ENCODE data around the gene SCLT1.
A peak's percentile ranks its signal among the peaks of the same experiment; 100 is the strongest.

The SCLT1 gene

DNA sequence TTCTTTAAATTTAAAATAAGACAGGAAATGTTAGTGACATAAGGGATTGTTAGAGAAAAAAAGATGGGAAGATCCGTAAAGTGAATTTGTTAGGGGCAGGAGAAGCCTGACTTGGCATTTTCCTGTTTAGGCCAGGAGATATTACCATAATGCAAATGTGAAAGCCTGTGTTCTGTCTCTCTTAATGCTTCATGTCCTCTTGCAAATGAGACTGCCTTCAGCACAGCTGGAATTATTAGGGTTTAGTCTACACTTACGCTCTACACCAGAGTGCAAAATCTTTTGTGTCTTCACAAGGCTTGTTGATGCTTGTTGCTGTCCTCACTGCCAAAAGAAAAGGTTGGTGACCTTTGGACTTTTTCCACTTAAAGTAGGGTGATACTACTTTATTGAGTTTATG, 227.1 kb downstream of the SCLT1 start:
- no peak for DNase-seq

- DNase-seq, result no peak
Measured at GRCh38 chr4:128865132-128865531, 228.2 kb downstream of the SCLT1 start.

- DNase-seq, result peak; percentile 57
Measured at GRCh38 chr4:128863312-128864075, 229.8 kb downstream of the SCLT1 start.

DNA sequence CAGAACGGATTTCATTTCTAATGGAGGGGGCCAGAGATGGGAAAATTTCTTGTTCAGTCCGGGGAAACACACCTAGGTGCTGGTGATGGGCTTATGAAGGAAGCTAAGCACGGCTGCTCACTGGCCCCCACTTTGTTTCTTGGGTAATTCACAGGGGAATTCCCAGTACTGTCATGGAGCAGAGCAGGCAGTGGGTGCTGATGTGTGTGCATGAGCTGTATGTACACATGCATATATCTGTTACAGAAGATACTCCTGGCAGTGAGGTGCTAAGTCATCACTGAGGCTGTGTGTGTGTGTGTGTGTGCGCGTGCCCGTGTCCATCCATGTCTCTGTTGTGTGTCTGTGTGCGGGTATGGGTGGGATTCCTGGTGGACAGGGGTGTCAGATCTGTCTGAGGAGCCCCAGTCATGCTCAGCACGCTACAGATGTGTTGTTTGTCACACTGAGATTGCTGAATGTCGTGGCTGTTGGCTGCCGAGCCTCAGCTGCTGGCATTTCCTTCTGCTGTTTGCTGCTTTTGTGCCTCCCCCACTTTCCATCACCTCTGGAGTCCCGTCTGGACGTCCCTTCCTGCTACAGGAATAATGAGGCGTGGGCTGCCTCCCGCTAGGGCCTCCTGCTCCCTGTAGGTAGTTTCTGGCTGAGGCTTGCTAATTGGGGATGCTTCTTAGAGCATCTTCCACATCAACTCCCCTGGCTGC, 230.6 kb downstream of the SCLT1 start:
- DNase-seq, result peak; percentile 47

DNA sequence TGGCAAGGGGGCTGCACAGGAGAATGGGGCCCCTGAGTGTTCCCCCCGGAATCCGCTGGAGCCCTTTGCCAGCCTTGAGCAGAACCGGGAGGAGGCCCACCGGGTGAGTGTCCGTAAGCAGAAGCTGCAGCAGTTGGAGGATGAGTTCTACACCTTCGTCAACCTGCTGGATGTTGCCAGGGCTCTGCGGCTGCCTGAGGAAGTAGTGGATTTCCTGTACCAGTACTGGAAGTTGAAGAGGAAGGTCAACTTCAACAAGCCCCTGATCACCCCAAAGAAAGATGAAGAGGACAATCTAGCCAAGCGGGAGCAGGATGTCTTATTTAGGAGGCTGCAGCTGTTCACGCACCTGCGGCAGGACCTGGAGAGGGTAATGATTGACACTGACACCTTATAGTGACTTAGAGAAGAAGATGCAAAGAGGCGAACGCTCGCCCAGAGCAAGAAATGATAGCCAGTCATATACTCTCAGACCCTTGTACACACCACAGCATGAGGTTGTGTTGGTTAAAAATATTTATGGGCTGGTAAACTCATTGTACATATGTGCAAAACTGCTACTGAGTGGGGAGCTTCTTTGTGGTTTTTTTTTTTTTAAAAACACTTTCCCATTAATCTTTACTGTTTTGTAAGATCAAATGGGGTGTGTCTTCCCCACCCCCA, 231.4 kb downstream of the SCLT1 start:
- DNase-seq, result no peak

GRCh38 chr4:128859887-128860677, 233.3 kb downstream of the SCLT1 start:
- no peak for DNase-seq

GRCh38 chr4:128858879-128859671, 234.3 kb downstream of the SCLT1 start:
- no peak for DNase-seq

- no peak for DNase-seq
Measured at GRCh38 chr4:128856246-128856645, 237.1 kb downstream of the SCLT1 start.

DNA sequence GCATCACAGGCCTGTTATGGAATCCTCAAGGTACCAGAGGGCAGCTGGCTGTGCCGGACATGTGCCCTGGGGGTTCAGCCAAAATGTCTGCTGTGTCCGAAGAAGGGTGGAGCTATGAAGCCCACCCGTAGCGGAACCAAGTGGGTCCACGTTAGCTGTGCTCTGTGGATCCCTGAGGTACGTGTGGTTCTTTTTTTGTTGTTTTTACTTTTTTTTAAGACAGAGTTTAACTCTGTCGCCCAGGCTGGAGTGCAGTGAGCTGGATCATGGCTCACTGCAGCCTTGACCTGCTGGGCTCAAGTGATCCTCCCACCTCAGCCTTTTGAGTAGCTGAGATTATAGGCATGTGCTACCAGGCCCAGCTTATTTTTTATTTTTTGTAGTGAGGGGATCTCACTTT, 237.7 kb downstream of the SCLT1 start:
- DNase-seq, result no peak

- no peak for DNase-seq
Measured at GRCh38 chr4:128854433-128854832, 238.9 kb downstream of the SCLT1 start.

DNA sequence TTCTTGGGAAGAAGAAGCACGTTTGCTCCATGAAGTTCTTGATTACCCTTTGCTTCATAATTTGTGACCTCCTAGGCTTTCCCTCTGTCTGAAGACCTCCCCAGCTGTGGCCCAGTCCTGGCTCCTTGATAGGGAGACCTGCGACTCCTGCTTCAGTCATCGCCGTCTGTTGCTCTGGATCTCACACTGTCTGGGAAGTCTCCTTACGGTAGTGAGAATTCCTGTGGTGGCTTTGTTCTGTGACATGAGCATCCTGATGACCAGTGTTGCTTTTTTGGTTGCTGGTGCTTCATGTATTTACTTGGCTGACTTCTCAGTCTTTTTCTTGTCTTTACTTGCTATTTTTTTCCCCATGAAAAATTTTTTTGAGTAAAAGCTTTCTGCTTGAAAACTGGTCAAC, 239.6 kb downstream of the SCLT1 start:
- no peak for DNase-seq

GRCh38 chr4:128850252-128850651, 243.1 kb downstream of the SCLT1 start:
- DNase-seq, result no peak

- DNase-seq, result no peak
Measured at GRCh38 chr4:128848461-128848860, 244.9 kb downstream of the SCLT1 start.

- DNase-seq, result no peak
Measured at GRCh38 chr4:128847082-128847724, 246.1 kb downstream of the SCLT1 start.

- no peak for DNase-seq
Measured at GRCh38 chr4:128846063-128846462, 247.3 kb downstream of the SCLT1 start.

DNA sequence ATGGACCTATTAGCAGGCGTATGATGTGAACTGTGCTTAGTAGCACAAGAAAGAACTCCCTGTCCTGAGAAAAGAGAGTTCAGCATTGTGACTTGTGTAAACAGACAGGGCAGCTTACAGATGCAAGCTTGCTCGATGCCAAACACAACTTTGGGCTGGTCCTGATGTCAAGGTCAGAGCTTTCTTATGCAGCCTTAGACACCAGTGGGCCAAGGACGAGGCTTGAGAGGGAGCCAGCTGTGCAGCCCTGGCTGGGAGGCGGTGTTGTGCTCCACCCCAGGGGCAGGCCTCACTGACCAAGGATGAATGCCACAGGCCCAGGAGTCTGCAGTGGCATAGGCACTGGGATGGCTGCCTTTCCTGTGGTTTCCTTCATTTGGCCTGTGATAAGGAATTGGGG, 248.4 kb downstream of the SCLT1 start:
- no peak for DNase-seq

GRCh38 chr4:128841402-128841801, 251.9 kb downstream of the SCLT1 start:
- no peak for DNase-seq

DNA sequence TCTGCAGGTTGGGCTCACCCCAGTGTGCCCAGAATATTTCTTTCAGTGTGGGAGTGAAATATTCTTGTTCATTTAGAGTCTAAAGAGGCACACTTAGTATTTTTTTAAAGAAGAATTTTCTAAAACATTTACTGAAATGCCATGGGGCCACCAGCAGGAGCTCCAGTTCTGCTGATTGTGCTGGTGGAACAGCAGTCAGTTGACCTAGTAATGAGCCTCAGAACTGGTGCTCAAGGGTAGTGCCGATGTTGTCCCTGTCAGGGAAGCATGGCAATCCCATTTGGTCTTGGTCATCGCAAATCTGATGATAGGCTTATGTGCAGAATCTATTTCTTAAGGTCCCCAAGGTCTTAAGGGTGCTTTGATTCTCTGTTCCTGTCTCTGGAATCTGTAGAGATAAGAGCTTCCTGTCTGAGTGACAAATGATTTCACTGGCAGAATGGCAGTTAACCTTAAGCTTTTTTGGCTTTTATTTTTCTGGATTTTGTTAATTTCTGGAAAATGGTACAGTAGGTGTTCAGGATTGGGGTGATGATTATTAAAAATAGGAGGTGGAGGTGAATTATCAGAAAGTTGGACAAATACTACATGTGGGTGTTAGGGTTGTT, 252.5 kb downstream of the SCLT1 start:
- DNase-seq, result no peak

- no peak for DNase-seq
Measured at GRCh38 chr4:128837679-128838078, 255.7 kb downstream of the SCLT1 start.

- DNase-seq, result no peak
Measured at GRCh38 chr4:128837198-128837597, 256.1 kb downstream of the SCLT1 start.

DNA sequence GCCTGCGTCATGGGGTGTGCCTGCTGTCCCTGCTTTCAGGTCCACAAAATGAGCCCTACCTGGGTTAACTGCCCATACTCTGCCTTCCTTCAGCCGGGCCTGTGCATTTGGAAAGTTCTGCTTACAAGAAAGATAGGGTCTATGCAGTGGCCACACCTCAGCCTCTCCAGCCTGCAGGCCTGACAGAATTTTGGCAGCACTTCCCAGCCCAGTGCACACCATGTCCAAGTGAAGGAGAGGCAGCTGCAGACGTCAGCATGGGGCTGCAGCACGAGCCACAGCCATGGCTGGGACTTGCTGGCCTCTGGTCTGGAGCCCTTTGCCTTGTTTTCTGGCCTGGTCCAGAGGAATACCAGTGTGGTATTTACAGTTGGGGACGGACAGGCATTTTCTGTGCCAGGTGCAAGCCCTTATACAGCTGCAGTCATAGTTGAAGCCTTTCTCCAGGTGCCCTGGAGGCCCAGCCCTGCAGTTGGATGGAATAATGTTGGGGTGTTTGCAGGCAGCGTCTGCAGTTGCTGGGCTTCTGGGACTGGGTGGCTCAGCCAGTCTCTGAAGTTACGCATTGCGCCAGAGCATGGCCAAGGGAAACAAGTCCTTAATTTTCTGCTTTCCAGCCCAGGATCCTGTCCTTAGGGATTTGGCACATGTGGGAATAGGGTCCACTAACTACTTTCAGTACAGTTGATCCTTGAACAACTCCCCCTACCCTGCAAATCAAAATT, 257.7 kb downstream of the SCLT1 start:
- DNase-seq, result no peak
